Measurements from ENCODE around the gene CARD14. TPM values are rescaled to one million over a fixed set of nuclear protein-coding genes. Genes with fewer than 3 reads are reported as not detected.
"Not testable (repeated sequence)": the region's sequence is repeated elsewhere in the genome, so short reads cannot be mapped to it uniquely, and the experiment has no call there.

The CARD14 gene
- total RNA-seq, 2 experiments from 2014 or later, result not detected

- Mint-ChIP-seq H3K27me3 (no peaks in the 10 kb centered on the region), H3K36me3 (peaks cover 28% of the 10 kb centered on the region), H3K4me3 (no peak overlapping the region), H3K9me3 (peaks cover 15% of the 10 kb centered on the region), H3K27ac (no peak overlapping the region), H3K4me1 (no peaks in the 10 kb centered on the region)
- DNase-seq, result no peak
Observed at GRCh38 chr17:80233202-80233601, 63.4 kb downstream of the CARD14 start.

GRCh38 chr17:80236911-80237310 is 67.1 kb downstream of the CARD14 start:
- H3K27me3 Mint-ChIP-seq, result no peaks in the 10 kb centered on the region
- no peaks in the 10 kb centered on the region for H3K4me1 Mint-ChIP-seq
- H3K36me3 Mint-ChIP-seq, result peaks cover 23% of the 10 kb centered on the region

GRCh38 chr17:80237386-80237785 is 67.6 kb downstream of the CARD14 start:
- DNase-seq, result no peak
- Mint-ChIP-seq H3K4me3 (no peak overlapping the region), H3K27ac (no peak overlapping the region), H3K36me3 (peaks cover 20% of the 10 kb centered on the region), H3K9me3 (peaks cover 12% of the 10 kb centered on the region), H3K4me1 (no peaks in the 10 kb centered on the region), H3K27me3 (no peaks in the 10 kb centered on the region)

More at GRCh38 chr17:80236911-80237310, 67.1 kb downstream of the CARD14 start:
- Mint-ChIP-seq H3K9me3 (peaks cover 15% of the 10 kb centered on the region), H3K4me3 (no peak overlapping the region), H3K27ac (no peak overlapping the region)
- DNase-seq, result no peak

DNA sequence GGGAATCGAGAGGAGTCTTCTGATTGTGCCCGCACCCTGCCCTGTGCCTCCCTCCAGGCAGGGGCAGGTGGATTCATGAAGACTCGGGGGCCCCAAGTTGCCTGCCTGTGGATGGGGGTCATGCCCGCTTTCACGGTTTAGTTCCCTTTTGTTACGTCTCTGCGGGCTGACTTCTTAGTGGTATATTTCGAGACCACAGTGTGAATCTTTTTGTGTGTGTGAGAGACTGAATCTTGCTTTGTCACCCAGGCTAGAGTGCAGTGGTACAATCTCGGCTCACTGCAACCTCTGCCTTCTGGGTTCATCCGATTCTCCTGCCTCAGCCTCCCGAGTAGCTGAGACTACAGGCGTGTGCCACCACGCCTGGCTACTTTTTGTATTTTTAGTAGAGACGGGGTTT is 72.7 kb downstream of the CARD14 start:
- Mint-ChIP-seq H3K27me3 (no peaks in the 10 kb centered on the region), H3K4me3 (no peak overlapping the region), H3K9me3 (no peaks in the 10 kb centered on the region), H3K4me1 (no peaks in the 10 kb centered on the region), H3K36me3 (no peaks in the 10 kb centered on the region), H3K27ac (no peak overlapping the region)
- DNase-seq, result no peak

GRCh38 chr17:80243526-80244433 is 74.0 kb downstream of the CARD14 start:
- Mint-ChIP-seq H3K4me3 (no peak overlapping the region), H3K36me3 (no peaks in the 10 kb centered on the region), H3K27me3 (no peaks in the 10 kb centered on the region), H3K9me3 (no peaks in the 10 kb centered on the region), H3K4me1 (no peaks in the 10 kb centered on the region), H3K27ac (no peak overlapping the region)
- DNase-seq, result no peak

DNA sequence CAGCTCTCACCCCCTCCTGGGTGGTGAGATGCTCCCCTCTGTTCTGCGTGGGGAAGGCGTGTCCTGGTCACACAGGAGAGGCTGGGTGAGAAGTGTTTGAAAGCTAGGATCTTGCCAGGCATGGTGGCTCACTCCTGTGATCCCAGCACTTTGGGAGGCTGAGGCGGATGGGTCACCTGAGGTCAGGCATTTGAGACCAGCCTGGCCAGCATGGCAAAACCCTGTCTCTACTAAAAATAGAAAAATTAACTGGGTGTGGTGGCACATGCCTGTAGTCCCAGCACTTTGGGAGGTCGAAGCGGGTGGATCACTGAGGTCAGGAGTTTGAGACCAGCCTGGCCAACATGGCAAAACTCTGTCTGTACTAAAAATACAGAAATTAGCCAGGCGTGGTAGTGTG is 74.6 kb downstream of the CARD14 start:
- not testable (repeated sequence) for H3K27ac Mint-ChIP-seq, DNase-seq, H3K36me3 Mint-ChIP-seq, H3K27me3 Mint-ChIP-seq, H3K4me1 Mint-ChIP-seq, H3K4me3 Mint-ChIP-seq, H3K9me3 Mint-ChIP-seq

DNA sequence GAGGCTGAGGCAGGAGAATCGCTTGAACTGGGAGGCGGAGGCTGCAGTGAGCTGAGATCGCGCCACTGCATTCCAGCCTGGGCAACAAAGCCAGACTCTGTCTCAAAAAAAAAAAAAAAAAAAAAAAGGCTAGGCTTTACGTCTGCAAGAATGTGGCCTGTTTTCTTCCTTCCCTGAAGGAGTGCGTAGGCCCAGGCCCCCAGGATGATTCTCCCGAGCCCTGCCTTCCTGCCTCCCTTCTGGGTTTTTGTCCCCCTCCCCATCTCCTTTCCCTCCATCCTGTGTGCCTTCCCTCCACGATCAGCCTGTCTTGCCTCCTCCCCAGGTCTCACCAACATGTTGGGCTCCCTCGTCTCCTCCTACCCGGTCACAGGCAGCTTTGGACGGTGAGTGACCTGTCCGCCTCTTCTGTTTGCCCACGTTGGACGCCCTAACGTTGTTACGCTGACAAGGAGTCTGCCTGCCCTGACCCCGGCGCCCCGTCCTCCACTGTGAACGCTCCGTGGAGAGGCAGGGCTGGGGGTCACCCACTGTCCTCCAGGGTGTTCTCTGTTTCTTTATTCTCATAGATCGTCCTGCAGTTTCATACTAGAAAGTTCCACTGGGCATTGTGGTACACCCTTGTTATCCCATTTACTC is 75.2 kb downstream of the CARD14 start:
- Mint-ChIP-seq H3K36me3 (no peaks in the 10 kb centered on the region), H3K9me3 (no peaks in the 10 kb centered on the region), H3K27ac (no peak overlapping the region), H3K27me3 (no peaks in the 10 kb centered on the region), H3K4me1 (no peaks in the 10 kb centered on the region), H3K4me3 (no peak overlapping the region)
- no peak for DNase-seq

DNA sequence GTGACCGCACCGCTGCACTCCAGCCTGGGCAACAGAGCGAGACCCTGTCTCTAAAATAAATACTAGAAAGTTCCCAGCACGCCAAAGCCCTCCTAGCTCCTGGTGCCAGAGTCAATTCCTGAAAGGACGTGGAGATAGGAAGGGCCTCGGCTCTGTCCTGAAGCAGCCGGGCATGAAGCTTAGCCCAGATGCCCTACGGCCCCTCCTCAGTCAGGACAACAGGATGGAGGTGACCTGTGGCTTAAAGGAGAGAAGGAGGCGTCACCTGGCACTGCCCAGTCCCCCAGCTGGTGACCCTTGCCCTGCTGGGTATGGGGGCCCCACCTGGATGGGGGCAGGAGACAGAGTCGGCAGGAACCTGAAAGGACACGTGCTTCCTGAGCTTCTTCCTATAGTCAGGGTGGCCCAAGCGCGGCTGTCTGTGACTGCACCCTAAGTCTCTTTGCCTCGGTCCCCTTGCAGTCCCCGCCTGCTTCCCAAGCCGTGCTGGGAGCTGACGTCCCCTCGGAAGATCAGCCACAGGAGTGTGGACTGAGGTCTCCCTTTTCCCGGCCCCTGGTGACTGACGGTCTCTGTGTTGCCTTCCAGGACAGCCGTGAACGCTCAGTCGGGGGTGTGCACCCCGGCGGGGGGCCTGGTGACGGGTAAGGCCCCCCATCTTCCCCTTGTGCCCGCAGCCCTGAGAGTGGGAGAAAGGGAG is 75.9 kb downstream of the CARD14 start:
- Mint-ChIP-seq H3K9me3 (no peaks in the 10 kb centered on the region), H3K36me3 (no peaks in the 10 kb centered on the region), H3K4me1 (no peaks in the 10 kb centered on the region), H3K27ac (no peak overlapping the region), H3K27me3 (no peaks in the 10 kb centered on the region), H3K4me3 (no peak overlapping the region)
- DNase-seq, result no peak

DNA sequence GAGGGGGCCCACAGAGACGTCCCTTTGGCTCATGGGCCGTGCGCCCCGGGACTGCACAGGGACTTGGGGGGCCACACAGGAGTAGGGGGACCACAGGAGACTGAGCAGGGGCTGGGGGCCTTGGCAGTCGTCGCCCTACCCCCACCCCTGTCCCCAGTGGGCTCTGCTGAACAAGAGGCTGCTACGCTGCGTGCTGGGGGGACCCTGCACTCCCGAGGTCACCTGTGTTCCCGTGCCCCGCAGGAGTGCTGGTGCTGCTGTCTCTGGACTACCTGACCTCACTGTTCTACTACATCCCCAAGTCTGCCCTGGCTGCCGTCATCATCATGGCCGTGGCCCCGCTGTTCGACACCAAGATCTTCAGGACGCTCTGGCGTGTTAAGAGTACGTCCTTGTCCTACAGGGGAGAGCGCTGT is 76.4 kb downstream of the CARD14 start:
- no peaks in the 10 kb centered on the region for H3K9me3 Mint-ChIP-seq
- H3K36me3 Mint-ChIP-seq, result no peaks in the 10 kb centered on the region
- H3K4me1 Mint-ChIP-seq, result no peaks in the 10 kb centered on the region
- DNase-seq, result no peak
- no peak overlapping the region for H3K27ac Mint-ChIP-seq
- H3K4me3 Mint-ChIP-seq, result no peak overlapping the region
- H3K27me3 Mint-ChIP-seq, result no peaks in the 10 kb centered on the region

- Mint-ChIP-seq H3K27me3 (no peaks in the 10 kb centered on the region), H3K4me3 (no peak overlapping the region), H3K9me3 (no peaks in the 10 kb centered on the region), H3K36me3 (no peaks in the 10 kb centered on the region), H3K4me1 (no peaks in the 10 kb centered on the region), H3K27ac (no peak overlapping the region)
- DNase-seq, result no peak
Observed at GRCh38 chr17:80246726-80247125, 76.9 kb downstream of the CARD14 start.

DNA sequence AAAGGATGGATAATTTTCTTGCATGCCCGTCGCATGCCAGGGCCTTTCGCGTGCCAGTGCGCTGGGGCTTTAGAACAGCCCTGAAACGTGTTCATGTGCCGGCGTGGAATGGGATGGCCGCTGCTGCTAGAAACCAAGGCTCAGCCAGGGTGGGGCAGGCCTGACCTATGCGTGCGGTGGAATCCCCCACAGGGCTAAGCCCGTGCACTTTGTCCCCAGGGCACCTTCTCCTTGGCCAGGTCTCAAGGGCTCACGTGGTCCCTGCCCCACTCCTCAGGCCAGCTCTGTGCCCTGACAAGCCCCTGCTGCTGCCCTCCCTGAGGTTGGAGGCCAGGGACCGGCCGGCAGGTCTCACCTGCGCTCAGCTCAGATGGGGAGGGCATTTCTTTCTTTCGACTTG is 77.7 kb downstream of the CARD14 start:
- peaks cover 2% of the 10 kb centered on the region for H3K4me1 Mint-ChIP-seq
- H3K4me3 Mint-ChIP-seq, result no peak overlapping the region
- no peaks in the 10 kb centered on the region for H3K9me3 Mint-ChIP-seq
- no peaks in the 10 kb centered on the region for H3K36me3 Mint-ChIP-seq
- H3K27ac Mint-ChIP-seq, result no peak overlapping the region
- H3K27me3 Mint-ChIP-seq, result no peaks in the 10 kb centered on the region
- no peak for DNase-seq

- Mint-ChIP-seq H3K27ac (no peak overlapping the region), H3K4me3 (no peak overlapping the region), H3K4me1 (peaks cover 7% of the 10 kb centered on the region), H3K27me3 (no peaks in the 10 kb centered on the region), H3K36me3 (no peaks in the 10 kb centered on the region), H3K9me3 (no peaks in the 10 kb centered on the region)
- no peak for DNase-seq
Observed at GRCh38 chr17:80248001-80248893, 78.4 kb downstream of the CARD14 start.

DNA sequence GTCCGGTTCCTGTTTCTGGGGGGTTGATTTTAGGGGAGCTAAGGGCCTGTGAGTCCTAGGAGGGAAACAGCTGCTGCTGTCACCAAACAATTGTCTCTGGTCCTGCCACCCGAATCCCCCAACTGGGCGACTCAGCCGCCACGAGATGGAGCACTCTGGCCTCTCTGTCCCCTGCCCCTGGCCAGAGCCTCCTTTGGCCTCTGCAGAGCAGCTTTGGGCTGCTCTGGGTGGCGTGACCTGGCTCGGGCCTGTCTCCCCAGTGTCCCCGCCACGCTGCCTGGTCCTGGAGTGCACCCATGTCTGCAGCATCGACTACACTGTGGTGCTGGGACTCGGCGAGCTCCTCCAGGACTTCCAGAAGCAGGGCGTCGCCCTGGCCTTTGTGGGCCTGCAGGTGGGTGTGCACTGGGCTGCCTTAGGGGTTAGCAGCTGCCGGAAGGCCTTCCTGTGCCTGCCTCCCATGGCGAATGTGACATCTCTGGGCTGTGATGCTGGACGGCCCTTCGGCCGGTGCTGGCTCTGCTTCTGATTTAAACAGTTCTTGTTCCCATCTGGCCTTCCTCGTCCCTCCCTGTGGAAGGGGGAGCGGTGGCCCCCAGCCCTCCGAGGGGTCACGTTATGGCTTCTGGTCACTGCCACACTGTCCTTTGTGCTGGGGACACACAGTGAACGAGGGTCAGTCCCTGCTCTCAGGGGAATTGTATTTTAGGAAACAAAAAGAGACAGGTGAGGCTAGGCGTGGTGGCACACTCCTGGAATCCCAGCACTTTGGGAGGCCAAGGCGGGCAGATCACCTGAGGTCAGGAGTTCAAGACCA is 79.3 kb downstream of the CARD14 start:
- Mint-ChIP-seq H3K4me1 (peaks cover 12% of the 10 kb centered on the region), H3K9me3 (no peaks in the 10 kb centered on the region), H3K27ac (no peak overlapping the region), H3K27me3 (no peaks in the 10 kb centered on the region), H3K36me3 (no peaks in the 10 kb centered on the region), H3K4me3 (no peak overlapping the region)
- no peak for DNase-seq

GRCh38 chr17:80251966-80252365 is 82.1 kb downstream of the CARD14 start:
- Mint-ChIP-seq H3K4me1 (peaks cover 26% of the 10 kb centered on the region), H3K36me3 (no peaks in the 10 kb centered on the region), H3K4me3 (no peak overlapping the region), H3K27me3 (no peaks in the 10 kb centered on the region), H3K9me3 (no peaks in the 10 kb centered on the region), H3K27ac (peak overlapping the region; percentile 38)
- DNase-seq, result no peak

All from activated naive CD8-positive, alpha-beta T cell treated with anti-CD3 and anti-CD28 coated beads for 36 hours (primary cell).